Activated CD4-positive, alpha-beta T cell treated with anti-CD3 and anti-CD28 coated beads, Interleukin-2, amount 10 ng/mL, durations not matched to agents 7 days and 5 days (primary cell): ENCODE results near the gene CDT1. TPM values are rescaled to one million over a fixed set of nuclear protein-coding genes. Genes with fewer than 3 reads are reported as not detected.

ENCODE experiments used
- CTCF ChIA-PET: fragments of 350-600 bp; sonication (Branson Sonifier 250); formaldehyde crosslinking; loops from one replicate; lab custom pipeline; 2021; ENCODE audit warnings: antibody characterized with exemption; lab: Charles Lee
- POLR2A ChIA-PET: fragments of 350-600 bp; sonication (Branson Sonifier 250); formaldehyde crosslinking; loops from one replicate; lab custom pipeline; 2021; ENCODE audit warnings: antibody characterized with exemption; lab: Charles Lee
- DNase-seq: peaks from one replicate; pipeline ENCODE4 v3.0.0-alpha.2; 2020
- H3K27ac Mint-ChIP-seq: one replicate; pipeline ENCODE4 v1.8.0; 2021; ENCODE audit warnings: mild to moderate bottlenecking, moderate library complexity, mixed read lengths
- H3K27me3 Mint-ChIP-seq: one replicate; pipeline ENCODE4 v1.8.0; 2021; ENCODE audit warnings: mixed read lengths
- H3K36me3 Mint-ChIP-seq: one replicate; pipeline ENCODE4 v1.8.0; 2021; ENCODE audit warnings: low read depth, mixed read lengths
- H3K4me1 Mint-ChIP-seq: one replicate; pipeline ENCODE4 v1.8.0; 2021; ENCODE audit warnings: mixed read lengths
- H3K4me3 Mint-ChIP-seq: one replicate; pipeline ENCODE4 v1.8.0; 2021; ENCODE audit warnings: mild to moderate bottlenecking, moderate library complexity, mixed read lengths
- H3K9me3 Mint-ChIP-seq: one replicate; pipeline ENCODE4 v1.8.0; 2021; ENCODE audit warnings: mixed read lengths
- total RNA-seq, 2 experiments: library from RNA; stranded (reverse); gene quantifications; one replicate each; pipeline ENCODE4 v1.2.3, GENCODE V29; 2021

The CDT1 gene
- total RNA-seq, 2 experiments from 2014 or later = 113 to 119 TPM

GRCh38 chr16:88804552-88805339 is 1.2 kb downstream of the CDT1 start:
- Mint-ChIP-seq H3K36me3 (peaks cover 32% of the 10 kb centered on the region), H3K27ac (peak overlapping the region; percentile 77), H3K4me1 (peaks cover 39% of the 10 kb centered on the region), H3K4me3 (peak overlapping the region; percentile 77), H3K9me3 (no peaks in the 10 kb centered on the region), H3K27me3 (no peaks in the 10 kb centered on the region)
- ChIA-PET CTCF (interaction anchor here (0.5 to 2.5 kb wide), 3 partner anchors 24 to 260 kb away, joined by 3 to 9 read pairs (median 6); no protein-coding TSS in a partner anchor), POLR2A (no interaction called here)
- peak; percentile 50 for DNase-seq

- Mint-ChIP-seq H3K4me3 (peak overlapping the region; percentile 77), H3K4me1 (peaks cover 37% of the 10 kb centered on the region), H3K9me3 (no peaks in the 10 kb centered on the region), H3K27me3 (no peaks in the 10 kb centered on the region), H3K36me3 (peaks cover 31% of the 10 kb centered on the region), H3K27ac (no peak overlapping the region)
- DNase-seq = no peak
- ChIA-PET CTCF (interaction anchor here (1.2 to 2.5 kb wide), 2 partner anchors 25 to 68 kb away, joined by 3 to 6 read pairs; no protein-coding TSS in a partner anchor), POLR2A (no interaction called here)
Observed at GRCh38 chr16:88805340-88805715, 1.7 kb downstream of the CDT1 start.

GRCh38 chr16:88805887-88806393 is 2.4 kb downstream of the CDT1 start:
- Mint-ChIP-seq H3K27ac (no peak overlapping the region), H3K36me3 (peaks cover 28% of the 10 kb centered on the region), H3K4me1 (peaks cover 31% of the 10 kb centered on the region), H3K9me3 (no peaks in the 10 kb centered on the region), H3K27me3 (no peaks in the 10 kb centered on the region), H3K4me3 (no peak overlapping the region)
- no peak for DNase-seq
- CTCF ChIA-PET = interaction anchor here (0.5 to 2.5 kb wide), 3 partner anchors 11 to 214 kb away, joined by 3 to 6 read pairs (median 3); no protein-coding TSS in a partner anchor
- POLR2A ChIA-PET = no interaction called here

GRCh38 chr16:88806491-88807111 is 3.0 kb downstream of the CDT1 start:
- Mint-ChIP-seq H3K4me1 (peaks cover 25% of the 10 kb centered on the region), H3K4me3 (no peak overlapping the region), H3K9me3 (no peaks in the 10 kb centered on the region), H3K27me3 (no peaks in the 10 kb centered on the region), H3K36me3 (peaks cover 24% of the 10 kb centered on the region), H3K27ac (no peak overlapping the region)
- DNase-seq = no peak
- POLR2A ChIA-PET = no interaction called here
- CTCF ChIA-PET = interaction anchor here (0.5 to 2.5 kb wide), 3 partner anchors 10 to 215 kb away, joined by 3 to 6 read pairs (median 3); no protein-coding TSS in a partner anchor

GRCh38 chr16:88807142-88807625 is 3.6 kb downstream of the CDT1 start:
- H3K4me1 Mint-ChIP-seq = peaks cover 23% of the 10 kb centered on the region
- ChIA-PET CTCF (interaction anchor here (1.3 to 2.5 kb wide), 2 partner anchors 9 to 70 kb away, joined by 3 to 6 read pairs; no protein-coding TSS in a partner anchor), POLR2A (no interaction called here)
- H3K36me3 Mint-ChIP-seq = peaks cover 24% of the 10 kb centered on the region
- no peaks in the 10 kb centered on the region for H3K9me3 Mint-ChIP-seq
- DNase-seq = no peak
- no peak overlapping the region for H3K4me3 Mint-ChIP-seq
- H3K27ac Mint-ChIP-seq = no peak overlapping the region
- H3K27me3 Mint-ChIP-seq = no peaks in the 10 kb centered on the region

- ChIA-PET POLR2A (no interaction called here), CTCF (no interaction called here)
- no peaks in the 10 kb centered on the region for H3K9me3 Mint-ChIP-seq
- H3K27me3 Mint-ChIP-seq = no peaks in the 10 kb centered on the region
- DNase-seq = no peak
- no peak overlapping the region for H3K27ac Mint-ChIP-seq
- peak overlapping the region; percentile 32 for H3K4me3 Mint-ChIP-seq
- H3K4me1 Mint-ChIP-seq = peaks cover 28% of the 10 kb centered on the region
- H3K36me3 Mint-ChIP-seq = peaks cover 23% of the 10 kb centered on the region
Observed at GRCh38 chr16:88807626-88808453, 4.3 kb downstream of the CDT1 start.

- CTCF ChIA-PET = interaction anchor here (0.7 to 2.3 kb wide), 6 partner anchors 9 to 457 kb away, joined by 3 to 7 read pairs (median 4); no protein-coding TSS in a partner anchor
- POLR2A ChIA-PET = interaction anchor here (0.6 kb wide), 1 partner anchor 8 kb away, joined by 4 read pairs; no protein-coding TSS in a partner anchor
- no peaks in the 10 kb centered on the region for H3K9me3 Mint-ChIP-seq
- H3K36me3 Mint-ChIP-seq = peaks cover 22% of the 10 kb centered on the region
- peak overlapping the region; percentile 62 for H3K27ac Mint-ChIP-seq
- H3K4me3 Mint-ChIP-seq = peak overlapping the region; percentile 85
- peaks cover 28% of the 10 kb centered on the region for H3K4me1 Mint-ChIP-seq
- H3K27me3 Mint-ChIP-seq = no peaks in the 10 kb centered on the region
- no peak for DNase-seq
Observed at GRCh38 chr16:88809068-88809675, 5.6 kb downstream of the CDT1 start.

- ChIA-PET CTCF (interaction anchor here (0.8 to 2.3 kb wide), 8 partner anchors 8 to 358 kb away, joined by 3 to 9 read pairs (median 4); no protein-coding TSS in a partner anchor), POLR2A (interaction anchor here (0.6 to 1.5 kb wide), 2 partner anchors 8 to 106 kb away, joined by 4 read pairs; no protein-coding TSS in a partner anchor)
- no peaks in the 10 kb centered on the region for H3K27me3 Mint-ChIP-seq
- H3K4me1 Mint-ChIP-seq = peaks cover 28% of the 10 kb centered on the region
- peaks cover 19% of the 10 kb centered on the region for H3K36me3 Mint-ChIP-seq
- no peak for DNase-seq
- H3K4me3 Mint-ChIP-seq = peak overlapping the region; percentile 85
- peak overlapping the region; percentile 98 for H3K27ac Mint-ChIP-seq
- H3K9me3 Mint-ChIP-seq = no peaks in the 10 kb centered on the region
Observed at GRCh38 chr16:88809676-88810165, 6.1 kb downstream of the CDT1 start.

GRCh38 chr16:88810166-88810911 is 6.8 kb downstream of the CDT1 start:
- Mint-ChIP-seq H3K27me3 (no peaks in the 10 kb centered on the region), H3K4me1 (peaks cover 28% of the 10 kb centered on the region), H3K9me3 (no peaks in the 10 kb centered on the region), H3K27ac (peak overlapping the region; percentile 98), H3K36me3 (peaks cover 19% of the 10 kb centered on the region), H3K4me3 (peak overlapping the region; percentile 85)
- POLR2A ChIA-PET = interaction anchor here (1.5 kb wide), 1 partner anchor 107 kb away, joined by 4 read pairs; no protein-coding TSS in a partner anchor
- CTCF ChIA-PET = interaction anchor here (0.6 to 2.3 kb wide), 9 partner anchors 8 to 357 kb away, joined by 3 to 9 read pairs (median 3); no protein-coding TSS in a partner anchor
- no peak for DNase-seq

- DNase-seq = peak; percentile 70
- Mint-ChIP-seq H3K36me3 (peaks cover 16% of the 10 kb centered on the region), H3K9me3 (no peaks in the 10 kb centered on the region), H3K27me3 (no peaks in the 10 kb centered on the region), H3K27ac (peak overlapping the region; percentile 98), H3K4me1 (peaks cover 27% of the 10 kb centered on the region), H3K4me3 (peak overlapping the region; percentile 85)
- CTCF ChIA-PET = interaction anchor here (0.6 to 2.6 kb wide), 10 partner anchors 8 to 356 kb away, joined by 3 to 11 read pairs (median 4); partner anchors contain the start of gene CDT1
- POLR2A ChIA-PET = interaction anchor here (1.5 kb wide), 1 partner anchor 107 kb away, joined by 4 read pairs; no protein-coding TSS in a partner anchor
Observed at GRCh38 chr16:88810912-88811768, 7.6 kb downstream of the CDT1 start.
